CD14-positive monocyte (primary cell): Measurements from ENCODE around the gene ZFX. TPM values are rescaled to one million over a fixed set of nuclear protein-coding genes. Genes with fewer than 3 reads are reported as not detected.

Experiments used
- DNase-seq, 3 donors: peaks; one replicate each; pipeline ENCODE4 v3.0.0-alpha.2; 2011 to 2022
- H2AFZ ChIP-seq: 2 replicates; pipeline ENCODE4 v1.6.0; 2012; ENCODE audit warnings: mild to moderate bottlenecking, low read depth, low read length, inconsistent platforms; ENCODE audit not compliant: insufficient read depth, poor library complexity, severe bottlenecking
- H3K27ac ChIP-seq, 2 donors: 1 replicate in 1 of 2; 2 replicates in 1 of 2; pipeline ENCODE4 v1.5.1; 2012 to 2013; ENCODE audit warnings: low read length in 2 of 2, control low read depth in 1 of 2, inconsistent platforms in 1 of 2, low read depth in 1 of 2, mild to moderate bottlenecking in 1 of 2
- H3K27me3 ChIP-seq, 2 donors: one replicate each; pipeline versions ENCODE4 v1.6.0 to v1.6.1; 2011 to 2013; ENCODE audit warnings: low read length in 2 of 2; ENCODE audit not compliant: control insufficient read depth in 2 of 2, insufficient read depth in 2 of 2
- H3K36me3 ChIP-seq, 2 donors: replicated peaks in 1 of 2; 1 replicate in 1 of 2; 2 replicates in 1 of 2; pipeline versions ENCODE4 v1.5.1 to v1.6.1; 2012 to 2013; ENCODE audit warnings: low read length in 2 of 2, control low read depth in 1 of 2, inconsistent platforms in 1 of 2, mild to moderate bottlenecking in 1 of 2; ENCODE audit not compliant: insufficient read depth in 2 of 2, control insufficient read depth in 1 of 2
- H3K4me1 ChIP-seq, 2 donors: 1 replicate in 1 of 2; 2 replicates in 1 of 2; pipeline versions ENCODE4 v1.5.1 to v1.6.1; 2012 to 2013; ENCODE audit warnings: low read length in 2 of 2, control low read depth in 1 of 2, inconsistent platforms in 1 of 2, mild to moderate bottlenecking in 1 of 2, moderate library complexity in 1 of 2; ENCODE audit not compliant: insufficient read depth in 2 of 2, control insufficient read depth in 1 of 2
- H3K4me2 ChIP-seq: replicated peaks from 2 replicates; pipeline ENCODE3; 2012; ENCODE audit warnings: low read length, moderate library complexity, mild to moderate bottlenecking; ENCODE audit not compliant: poor library complexity, severe bottlenecking; ENCODE audit errors: extremely low read depth
- H3K4me3 ChIP-seq, 3 experiments: fragments of 200-600 bp in 1 of 3; sonication (generic) in 1 of 3; replicated peaks in 1 of 3; 1 replicate in 2 of 3; 2 replicates in 1 of 3; pipeline ENCODE4 v1.5.1; 2011 to 2013; ENCODE audit warnings: low read length in 3 of 3, mild to moderate bottlenecking in 3 of 3, control low read depth in 2 of 3, low read depth in 2 of 3, inconsistent platforms in 1 of 3, moderate library complexity in 1 of 3
- H3K79me2 ChIP-seq: 2 replicates; pipeline ENCODE4 v1.6.0; 2012; ENCODE audit warnings: mild to moderate bottlenecking, control low read depth, inconsistent platforms, low read length, moderate library complexity; ENCODE audit not compliant: insufficient read depth
- H3K9ac ChIP-seq: 2 replicates; pipeline ENCODE4 v1.6.0; 2017; ENCODE audit warnings: low read length, mild to moderate bottlenecking; ENCODE audit not compliant: insufficient read depth, poor library complexity, severe bottlenecking
- H3K9me3 ChIP-seq, 2 donors: replicated peaks in 1 of 2; 1 replicate in 1 of 2; 2 replicates in 1 of 2; pipeline versions ENCODE4 v1.5.1 to v1.6.1; 2012 to 2013; ENCODE audit warnings: low read length in 2 of 2, control low read depth in 1 of 2; ENCODE audit not compliant: control insufficient read depth in 1 of 2, insufficient read depth in 1 of 2
- H4K20me1 ChIP-seq: 2 replicates; pipeline ENCODE4 v1.6.0; 2012; ENCODE audit warnings: mild to moderate bottlenecking, low read length, control low read depth, moderate library complexity; ENCODE audit not compliant: insufficient read depth
- H3K27ac Mint-ChIP-seq, 7 donors: one replicate each; pipeline ENCODE4 v1.8.0; 2020; ENCODE audit warnings: mild to moderate bottlenecking in 7 of 7, mixed read lengths in 7 of 7, moderate library complexity in 6 of 7, inconsistent platforms in 2 of 7
- H3K27me3 Mint-ChIP-seq, 3 donors: one replicate each; pipeline ENCODE4 v1.8.0; 2021 to 2022; ENCODE audit warnings: low read depth in 3 of 3, mild to moderate bottlenecking in 3 of 3, mixed read lengths in 3 of 3, moderate library complexity in 3 of 3, inconsistent platforms in 1 of 3
- H3K36me3 Mint-ChIP-seq, 2 donors: one replicate each; pipeline ENCODE4 v1.8.0; 2020; ENCODE audit warnings: mixed read lengths in 2 of 2, inconsistent platforms in 1 of 2, mild to moderate bottlenecking in 1 of 2
- H3K4me1 Mint-ChIP-seq: one replicate; pipeline ENCODE4 v1.8.0; 2020; ENCODE audit warnings: mild to moderate bottlenecking, mixed read lengths
- H3K4me3 Mint-ChIP-seq, 2 donors: one replicate each; pipeline ENCODE4 v1.8.0; 2020; ENCODE audit warnings: mild to moderate bottlenecking in 2 of 2, mixed read lengths in 2 of 2, moderate library complexity in 1 of 2
- H3K9me3 Mint-ChIP-seq, 7 donors: one replicate each; pipeline ENCODE4 v1.8.0; 2020 to 2022; ENCODE audit warnings: mixed read lengths in 7 of 7, mild to moderate bottlenecking in 6 of 7, moderate library complexity in 6 of 7, inconsistent platforms in 2 of 7
- WGBS: methylation state at CpG from one replicate; pipeline ENCODE4 v1.1.5; 2013; ENCODE audit warnings: missing lambda C conversion rate; ENCODE audit not compliant: insufficient coverage; 5-methylcytosine and 5-hydroxymethylcytosine counted together
- intact Hi-C, 2 donors: fragments of 100-400 bp; cut with micrococcal nuclease; formaldehyde crosslinking; loops; one replicate each; pipeline versions ENCODE4 v1.15.0 to v1.15.1; 2023
- polyA plus RNA-seq, 3 donors: library from polyadenylated mRNA; depleted of rRNA in 1 of 3; unstranded in 2 of 3; stranded (reverse) in 1 of 3; fragments of 300-500 nt in 2 of 3; fragments of >200 nt in 1 of 3; fragmentation: Illumina TruSeq in 2 of 3; gene quantifications; 1 replicate in 2 of 3; 2 replicates in 1 of 3; pipeline ENCODE4 v1.2.3, GENCODE V29; 2012 to 2021
- TF ChIP-seq, protein P1 (sequence below): fragments of 200-600 bp; IDR thresholded peaks from one replicate; pipeline ENCODE4 v1.8.0; 2022; ENCODE audit warnings: antibody characterized with exemption, mild to moderate bottlenecking

ZFX gene
- polyA plus RNA-seq, 3 donors, result 22.3 to 31.1 (median 30.2) TPM

GRCh38 chrX:24253030-24253429 is 103.5 kb downstream of the ZFX start:
- intact Hi-C loops, result no loop called here
- H3K27me3 Mint-ChIP-seq, result peaks cover 0 to 30% (median 1%) of the 10 kb centered on the region in 3 donors
- WGBS, result no CpG with 5 or more reads among the region's 3 CpGs

GRCh38 chrX:24253469-24253868 is 103.9 kb downstream of the ZFX start:
- Histone ChIP-seq H3K4me3 (no peak overlapping the region), H3K36me3 (no peaks in the 10 kb centered on the region), H3K27ac (no peak overlapping the region), H3K4me1 (no peaks in the 10 kb centered on the region), H3K4me2 (no peak overlapping the region), H4K20me1 (no peaks in the 10 kb centered on the region), H3K9ac (no peak overlapping the region), H2AFZ (no peak overlapping the region), H3K27me3 (peaks cover 0 to 9% of the 10 kb centered on the region in 2 donors), H3K79me2 (no peaks in the 10 kb centered on the region), H3K9me3 (no peaks in the 10 kb centered on the region)
- no peaks in the 10 kb centered on the region for H3K36me3 Mint-ChIP-seq
- H3K27me3 Mint-ChIP-seq, result peaks cover 0 to 31% (median 1%) of the 10 kb centered on the region in 3 donors
- intact Hi-C loops, result no loop called here
- TF ChIP-seq, protein P1, sequence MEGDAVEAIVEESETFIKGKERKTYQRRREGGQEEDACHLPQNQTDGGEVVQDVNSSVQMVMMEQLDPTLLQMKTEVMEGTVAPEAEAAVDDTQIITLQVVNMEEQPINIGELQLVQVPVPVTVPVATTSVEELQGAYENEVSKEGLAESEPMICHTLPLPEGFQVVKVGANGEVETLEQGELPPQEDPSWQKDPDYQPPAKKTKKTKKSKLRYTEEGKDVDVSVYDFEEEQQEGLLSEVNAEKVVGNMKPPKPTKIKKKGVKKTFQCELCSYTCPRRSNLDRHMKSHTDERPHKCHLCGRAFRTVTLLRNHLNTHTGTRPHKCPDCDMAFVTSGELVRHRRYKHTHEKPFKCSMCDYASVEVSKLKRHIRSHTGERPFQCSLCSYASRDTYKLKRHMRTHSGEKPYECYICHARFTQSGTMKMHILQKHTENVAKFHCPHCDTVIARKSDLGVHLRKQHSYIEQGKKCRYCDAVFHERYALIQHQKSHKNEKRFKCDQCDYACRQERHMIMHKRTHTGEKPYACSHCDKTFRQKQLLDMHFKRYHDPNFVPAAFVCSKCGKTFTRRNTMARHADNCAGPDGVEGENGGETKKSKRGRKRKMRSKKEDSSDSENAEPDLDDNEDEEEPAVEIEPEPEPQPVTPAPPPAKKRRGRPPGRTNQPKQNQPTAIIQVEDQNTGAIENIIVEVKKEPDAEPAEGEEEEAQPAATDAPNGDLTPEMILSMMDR, result no peak
- peaks cover 0 to 3% (median 0%) of the 10 kb centered on the region in 7 donors for H3K9me3 Mint-ChIP-seq
- no peak overlapping the region for H3K4me3 Mint-ChIP-seq
- no peak for DNase-seq
- no CpG with 5 or more reads among the region's 1 CpG for WGBS
- H3K4me1 Mint-ChIP-seq, result peaks cover 2% of the 10 kb centered on the region
- H3K27ac Mint-ChIP-seq, result no peak overlapping the region

More at GRCh38 chrX:24253030-24253429, 103.5 kb downstream of the ZFX start:
- H3K9me3 ChIP-seq, result no peaks in the 10 kb centered on the region
- H3K4me2 ChIP-seq, result no peak overlapping the region
- H3K36me3 Mint-ChIP-seq, result no peaks in the 10 kb centered on the region
- H3K4me1 ChIP-seq, result no peaks in the 10 kb centered on the region
- peaks cover 0 to 9% of the 10 kb centered on the region in 2 donors for H3K27me3 ChIP-seq
- no peak overlapping the region for H3K4me3 ChIP-seq
- H4K20me1 ChIP-seq, result no peaks in the 10 kb centered on the region
- TF ChIP-seq, protein P1, result no peak
- no peak overlapping the region for H3K4me3 Mint-ChIP-seq
- no peak overlapping the region for H2AFZ ChIP-seq
- H3K79me2 ChIP-seq, result no peaks in the 10 kb centered on the region
- no peak overlapping the region for H3K27ac Mint-ChIP-seq
- no peak for DNase-seq
- H3K9me3 Mint-ChIP-seq, result peaks cover 0 to 3% (median 0%) of the 10 kb centered on the region in 7 donors
- H3K36me3 ChIP-seq, result no peaks in the 10 kb centered on the region
- H3K9ac ChIP-seq, result no peak overlapping the region
- H3K4me1 Mint-ChIP-seq, result peaks cover 2% of the 10 kb centered on the region
- H3K27ac ChIP-seq, result no peak overlapping the region
